ENCODE data around the gene HDAC3.

DNA sequence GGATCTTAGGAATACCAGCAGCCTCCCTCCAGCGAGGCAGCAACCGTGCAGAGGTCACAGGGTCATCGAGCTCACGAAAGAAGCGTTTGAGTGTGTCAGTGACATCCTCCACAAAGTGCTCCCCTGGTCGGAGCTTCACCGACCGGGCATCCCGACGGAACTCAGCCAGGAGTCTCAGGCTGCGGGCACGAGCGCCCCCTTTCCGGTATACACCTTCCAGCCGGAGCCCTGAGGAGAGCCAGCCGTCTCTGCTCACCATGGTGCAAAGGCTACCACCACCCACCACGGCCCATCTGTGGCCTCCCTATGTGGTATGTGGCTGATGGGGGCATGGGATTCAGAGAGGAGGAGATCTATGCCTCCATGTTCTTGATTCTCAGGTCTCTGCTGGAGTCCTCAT is 25.4 kb upstream of the HDAC3 start:
- TF ChIP-seq, protein P1, sequence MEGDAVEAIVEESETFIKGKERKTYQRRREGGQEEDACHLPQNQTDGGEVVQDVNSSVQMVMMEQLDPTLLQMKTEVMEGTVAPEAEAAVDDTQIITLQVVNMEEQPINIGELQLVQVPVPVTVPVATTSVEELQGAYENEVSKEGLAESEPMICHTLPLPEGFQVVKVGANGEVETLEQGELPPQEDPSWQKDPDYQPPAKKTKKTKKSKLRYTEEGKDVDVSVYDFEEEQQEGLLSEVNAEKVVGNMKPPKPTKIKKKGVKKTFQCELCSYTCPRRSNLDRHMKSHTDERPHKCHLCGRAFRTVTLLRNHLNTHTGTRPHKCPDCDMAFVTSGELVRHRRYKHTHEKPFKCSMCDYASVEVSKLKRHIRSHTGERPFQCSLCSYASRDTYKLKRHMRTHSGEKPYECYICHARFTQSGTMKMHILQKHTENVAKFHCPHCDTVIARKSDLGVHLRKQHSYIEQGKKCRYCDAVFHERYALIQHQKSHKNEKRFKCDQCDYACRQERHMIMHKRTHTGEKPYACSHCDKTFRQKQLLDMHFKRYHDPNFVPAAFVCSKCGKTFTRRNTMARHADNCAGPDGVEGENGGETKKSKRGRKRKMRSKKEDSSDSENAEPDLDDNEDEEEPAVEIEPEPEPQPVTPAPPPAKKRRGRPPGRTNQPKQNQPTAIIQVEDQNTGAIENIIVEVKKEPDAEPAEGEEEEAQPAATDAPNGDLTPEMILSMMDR (IDR thresholded peaks at IDR 0.05) = no peak
- TF ChIP-seq POLR2A (IDR thresholded peaks at IDR 0.05) = no peak

All from thyroid gland (tissue), 4 donors.